ENCODE data around the gene PPFIA2. TPM values are rescaled to one million over a fixed set of nuclear protein-coding genes. Genes with fewer than 3 reads are reported as not detected.

PPFIA2 gene
- total RNA-seq, 1 donor from 2014 or later: not detected

- intact Hi-C loops (cut with micrococcal nuclease): no loop called here
Observed at GRCh38 chr12:81461163-81461562, 298.0 kb downstream of the PPFIA2 start.

DNA sequence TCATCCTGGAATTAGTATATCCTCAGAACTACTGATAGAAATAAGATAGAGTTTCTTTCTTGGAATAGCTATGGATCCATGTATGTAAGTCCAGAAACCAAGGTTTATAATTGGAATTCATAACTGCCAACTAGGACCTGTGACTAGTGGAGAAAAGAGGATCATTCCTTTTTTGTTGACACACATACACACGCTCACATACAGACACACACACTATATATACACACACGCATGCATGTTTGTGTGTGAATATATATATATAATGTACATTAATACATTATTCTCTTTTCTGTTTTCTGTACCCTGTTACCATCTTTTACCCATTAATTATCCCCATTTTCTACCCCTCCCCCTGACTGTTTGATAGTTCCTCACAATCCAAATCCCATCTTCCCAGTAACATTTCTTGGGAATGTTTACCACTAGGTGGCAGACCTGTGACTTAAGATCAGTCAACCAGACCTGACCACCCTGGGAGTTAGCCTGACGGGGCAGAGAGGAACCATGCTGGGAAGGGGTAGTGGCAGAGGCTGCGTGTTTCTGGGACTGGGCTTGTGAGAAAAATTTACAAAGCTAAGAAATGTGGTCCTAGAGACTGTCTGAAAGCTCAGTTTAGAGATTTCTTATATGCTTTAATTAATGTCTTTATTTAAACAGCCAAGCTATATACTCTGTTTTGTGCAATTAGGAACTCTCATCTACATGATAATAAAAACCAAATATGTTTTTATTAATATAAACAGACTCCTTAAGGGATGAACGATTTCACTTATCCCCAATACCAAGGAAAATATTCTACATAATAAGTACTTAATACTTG lies 308.0 kb downstream of the PPFIA2 start:
- intact Hi-C loops (cut with micrococcal nuclease): loop anchor here (5.0 kb wide), 1 partner anchor 876 kb away; no protein-coding TSS in a partner anchor

- intact Hi-C loops (cut with micrococcal nuclease): no loop called here
Observed at GRCh38 chr12:81441629-81442028, 317.5 kb downstream of the PPFIA2 start.

DNA sequence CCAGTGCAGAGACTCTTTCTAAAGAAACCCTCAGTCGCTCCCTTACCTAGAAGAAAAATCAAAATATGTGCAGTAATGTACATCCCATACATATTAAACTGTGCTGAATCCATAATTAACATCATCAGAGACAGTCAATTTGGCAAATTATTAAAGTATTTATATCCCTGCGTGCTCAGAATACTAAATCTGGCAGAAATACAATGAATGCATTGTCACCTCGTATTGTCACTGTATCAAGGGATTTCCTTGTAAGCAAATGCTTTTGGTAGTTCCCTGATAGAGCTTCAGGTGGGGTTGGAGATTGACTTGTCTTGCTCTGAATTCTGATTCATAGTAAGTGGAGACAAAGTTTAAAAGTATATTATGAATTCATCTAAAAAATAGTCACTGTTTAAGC lies 319.1 kb downstream of the PPFIA2 start:
- intact Hi-C loops (cut with micrococcal nuclease): no loop called here

DNA sequence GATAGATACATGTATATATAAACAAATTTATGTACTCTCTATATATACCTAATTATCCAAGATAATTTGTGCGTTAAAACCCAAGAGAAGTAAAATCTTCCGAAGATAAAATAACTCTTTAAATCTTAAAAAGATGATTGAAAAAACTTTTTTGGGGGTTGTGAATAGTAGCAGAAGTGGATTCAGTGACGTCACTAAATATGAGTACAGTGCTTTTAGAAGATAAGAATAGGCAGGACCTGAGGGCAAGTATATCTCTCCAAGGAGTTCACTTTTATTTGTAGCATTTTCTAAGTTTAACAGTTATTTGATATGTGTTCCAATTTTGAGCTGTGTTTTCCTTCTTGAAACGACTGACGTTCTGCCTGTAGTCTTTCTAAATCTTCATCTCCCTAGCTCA lies 319.8 kb downstream of the PPFIA2 start:
- intact Hi-C loops (cut with micrococcal nuclease): no loop called here

GRCh38 chr12:81417056-81417455 lies 342.1 kb downstream of the PPFIA2 start:
- intact Hi-C loops (cut with micrococcal nuclease): no loop called here

DNA sequence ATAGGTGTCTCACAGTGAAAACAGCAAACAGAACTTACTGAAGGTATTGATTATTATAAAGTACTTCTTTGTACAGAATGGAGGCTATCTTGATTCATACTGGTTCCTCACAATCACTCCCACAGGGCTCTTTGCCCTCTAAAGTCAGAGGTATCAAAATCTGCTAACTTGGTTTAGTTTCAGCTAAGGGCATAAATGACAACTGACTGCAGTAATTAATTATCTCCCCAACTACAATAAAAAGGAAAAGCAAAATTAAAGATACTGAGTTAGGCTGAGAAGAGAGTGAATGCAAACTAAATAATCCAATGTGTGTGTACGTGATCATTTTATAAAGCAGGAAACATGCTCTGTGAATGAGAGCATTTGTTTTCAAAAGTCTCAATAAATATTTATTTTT lies 342.6 kb downstream of the PPFIA2 start:
- intact Hi-C loops (cut with micrococcal nuclease): no loop called here

GRCh38 chr12:81414441-81414840 lies 344.7 kb downstream of the PPFIA2 start:
- intact Hi-C loops (cut with micrococcal nuclease): no loop called here

- intact Hi-C loops (cut with micrococcal nuclease): no loop called here
Observed at GRCh38 chr12:81412940-81413339, 346.2 kb downstream of the PPFIA2 start.

- intact Hi-C loops (cut with micrococcal nuclease): no loop called here
Observed at GRCh38 chr12:81403348-81403747, 355.8 kb downstream of the PPFIA2 start.

- intact Hi-C loops (cut with micrococcal nuclease): no loop called here
Observed at GRCh38 chr12:81401241-81401640, 357.9 kb downstream of the PPFIA2 start.

DNA sequence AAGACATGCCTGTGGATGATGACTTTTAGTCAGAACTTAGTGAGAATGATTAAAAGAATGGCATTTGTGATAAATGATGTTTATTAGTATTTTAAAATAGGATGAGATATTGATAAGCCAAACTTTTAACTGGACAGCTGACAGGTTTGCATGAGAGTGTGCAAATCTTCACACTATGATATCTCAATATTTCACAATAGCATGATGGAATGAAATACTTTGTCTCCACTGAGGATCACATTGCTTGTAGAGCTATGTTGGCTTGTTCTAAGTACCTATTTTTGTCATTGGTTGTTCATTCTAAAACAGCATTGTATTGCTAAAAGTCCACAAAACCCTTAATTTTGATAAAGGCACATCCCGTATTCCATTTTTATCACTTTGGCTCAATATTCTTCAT lies 359.1 kb downstream of the PPFIA2 start:
- intact Hi-C loops (cut with micrococcal nuclease): no loop called here

DNA sequence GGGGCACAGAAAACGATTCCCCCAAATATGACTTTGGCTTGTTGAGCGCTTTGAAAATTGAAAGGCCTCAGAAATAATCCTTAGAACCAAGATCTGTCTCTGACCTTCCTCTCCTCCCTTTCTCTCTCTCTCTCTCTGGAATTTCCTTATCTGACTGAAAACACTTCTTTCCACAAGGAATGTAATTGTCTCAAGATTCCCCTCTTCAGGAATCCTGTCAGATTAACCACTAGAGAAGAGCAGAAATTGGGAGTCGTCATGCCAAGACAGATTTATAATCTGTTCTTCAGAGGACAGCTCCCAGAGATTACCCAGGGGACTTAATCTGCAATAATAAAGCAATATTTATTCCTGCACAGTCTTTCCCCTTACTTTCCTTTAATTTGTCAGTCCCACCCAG lies 363.7 kb downstream of the PPFIA2 start:
- intact Hi-C loops (cut with micrococcal nuclease): no loop called here

DNA sequence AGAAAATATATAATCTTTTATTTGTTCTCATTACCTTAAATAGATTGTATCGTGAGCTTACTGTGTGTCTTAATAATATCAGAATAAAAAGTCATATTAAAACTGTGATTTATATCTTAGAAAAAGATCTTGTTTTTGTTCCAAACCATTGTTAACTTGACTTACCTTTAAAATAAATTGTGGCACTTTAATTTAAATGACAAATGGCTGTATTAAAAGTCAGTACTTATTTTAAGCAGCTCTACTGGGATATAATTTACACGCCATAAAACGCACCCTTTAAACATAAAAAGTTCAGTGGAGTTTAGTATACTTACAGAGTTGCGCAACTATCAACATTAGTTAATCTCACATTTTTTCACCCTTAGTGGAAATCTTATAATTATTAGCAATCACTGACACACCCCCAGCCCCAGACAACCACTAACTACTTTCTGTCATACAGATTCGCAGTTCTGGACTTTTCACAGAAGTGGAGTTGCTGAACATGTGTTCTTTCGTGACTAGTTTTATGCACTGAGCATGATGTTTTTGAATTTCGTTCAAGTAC lies 369.5 kb downstream of the PPFIA2 start:
- intact Hi-C loops (cut with micrococcal nuclease): no loop called here

DNA sequence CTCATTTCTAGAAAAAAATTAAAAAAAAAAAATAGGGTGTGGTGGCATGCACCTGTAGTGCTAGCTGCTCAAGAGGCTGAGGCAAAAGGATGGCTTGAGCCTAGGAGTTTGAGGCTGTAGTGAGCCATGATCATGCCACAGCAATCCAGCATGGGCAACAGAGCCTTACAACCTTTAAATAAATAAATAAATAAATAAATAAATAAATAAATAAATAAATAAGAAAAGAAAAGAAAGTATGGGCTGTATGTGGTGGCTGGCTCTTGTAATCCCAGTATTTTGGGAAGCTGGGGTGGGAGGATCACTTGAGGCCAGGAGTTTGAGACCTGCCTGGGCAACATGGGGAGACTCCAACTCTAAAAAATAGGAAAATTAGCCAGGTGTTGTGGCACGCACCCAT lies 373.0 kb downstream of the PPFIA2 start:
- intact Hi-C loops (cut with micrococcal nuclease): no loop called here

- intact Hi-C loops (cut with micrococcal nuclease): no loop called here
Observed at GRCh38 chr12:81381951-81382350, 377.2 kb downstream of the PPFIA2 start.

DNA sequence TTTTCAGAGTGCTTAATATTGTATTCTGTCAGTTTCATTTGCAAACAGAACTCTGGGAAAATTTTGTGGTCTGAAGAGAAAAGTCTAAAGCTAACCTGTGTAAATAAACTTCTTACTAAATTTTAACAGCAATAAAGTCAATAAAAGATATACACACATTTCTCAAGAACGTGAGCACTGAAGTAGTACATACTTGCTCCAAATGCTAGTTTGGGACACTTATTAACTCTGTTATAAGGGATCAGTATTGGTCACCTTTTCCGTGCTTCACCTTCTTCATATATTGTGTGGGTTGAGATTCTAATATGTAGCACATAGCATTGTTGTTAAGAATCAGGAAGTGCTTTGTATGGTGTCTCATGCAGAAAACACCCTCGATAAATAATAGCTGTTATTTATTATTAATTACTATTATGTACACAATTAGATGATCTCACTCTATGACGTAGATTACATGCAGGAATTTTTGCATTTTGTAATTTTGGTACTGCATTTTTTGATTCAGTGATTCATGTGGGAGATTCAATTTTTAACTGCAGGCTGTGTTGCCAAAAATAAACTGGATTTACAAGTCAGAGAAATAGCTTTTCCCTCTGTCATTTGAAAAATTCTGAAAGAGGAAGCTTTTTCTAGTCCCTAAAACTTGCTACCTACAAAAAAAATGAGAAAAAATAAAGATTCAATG lies 380.4 kb downstream of the PPFIA2 start:
- intact Hi-C loops (cut with micrococcal nuclease): no loop called here

- intact Hi-C loops (cut with micrococcal nuclease): no loop called here
Observed at GRCh38 chr12:81377771-81378170, 381.4 kb downstream of the PPFIA2 start.

DNA sequence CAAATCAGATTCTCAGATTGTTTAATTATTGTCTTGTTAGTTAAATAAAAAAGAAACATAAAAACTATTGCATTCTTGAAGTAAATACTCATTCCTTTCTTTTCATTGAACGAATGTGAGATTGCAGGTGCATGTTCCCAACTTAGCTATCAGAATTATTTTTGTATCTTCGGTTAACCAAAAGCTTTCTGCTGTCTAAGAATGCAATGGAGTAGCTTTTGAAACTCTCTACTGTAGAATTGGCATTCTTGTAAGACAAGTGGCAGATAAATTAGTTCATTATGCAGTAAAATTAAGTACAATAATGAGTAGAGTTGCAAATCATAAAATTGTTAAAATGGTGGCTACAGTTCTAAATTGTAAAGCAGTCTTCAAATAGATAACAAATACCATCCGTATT lies 383.2 kb downstream of the PPFIA2 start:
- intact Hi-C loops (cut with micrococcal nuclease): no loop called here

DNA sequence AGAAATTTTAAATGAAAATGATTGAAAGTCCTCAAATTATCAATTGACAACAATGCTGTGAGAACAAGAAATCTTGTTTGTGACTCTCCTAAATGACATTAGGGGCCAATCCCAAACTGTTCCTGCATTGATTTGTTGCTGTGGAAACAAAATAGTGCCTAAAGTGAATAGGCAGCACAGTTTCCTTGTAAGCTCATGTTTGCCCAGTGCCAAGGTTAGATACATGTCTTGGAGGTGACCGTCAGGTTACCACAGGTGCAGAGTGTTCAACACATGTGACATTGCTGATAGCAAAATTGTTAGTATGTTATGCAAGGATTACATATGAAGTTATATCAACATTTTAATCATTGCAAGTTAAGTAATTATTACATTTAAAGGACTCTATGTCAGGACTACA lies 388.7 kb downstream of the PPFIA2 start:
- intact Hi-C loops (cut with micrococcal nuclease): no loop called here

DNA sequence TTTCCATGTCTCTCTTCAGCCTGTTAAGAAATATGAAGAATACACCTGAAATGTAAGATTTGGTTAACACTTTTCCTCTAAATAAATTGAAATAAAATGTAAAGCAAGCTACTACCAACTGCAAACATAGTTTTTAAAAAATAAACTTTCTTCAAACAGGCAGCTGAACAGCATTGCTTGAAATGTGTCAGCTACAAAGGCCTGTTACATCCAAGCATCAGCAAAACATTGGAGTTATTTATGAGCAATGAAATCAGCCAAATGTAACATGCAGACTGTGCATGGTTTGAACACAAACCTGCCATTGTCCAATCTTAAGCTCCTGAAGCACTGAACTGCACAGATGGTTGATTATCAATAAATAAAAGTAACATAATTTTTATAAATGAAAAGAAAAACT lies 390.0 kb downstream of the PPFIA2 start:
- intact Hi-C loops (cut with micrococcal nuclease): no loop called here

- intact Hi-C loops (cut with micrococcal nuclease): no loop called here
Observed at GRCh38 chr12:81365284-81365683, 393.9 kb downstream of the PPFIA2 start.

GRCh38 chr12:81360916-81361315 lies 398.2 kb downstream of the PPFIA2 start:
- intact Hi-C loops (cut with micrococcal nuclease): no loop called here
